ENCODE data around the gene BCL7A.
"Not testable (repeated sequence)": the region's sequence is repeated elsewhere in the genome, so short reads cannot be mapped to it uniquely, and the experiment has no call there.

BCL7A gene

DNA sequence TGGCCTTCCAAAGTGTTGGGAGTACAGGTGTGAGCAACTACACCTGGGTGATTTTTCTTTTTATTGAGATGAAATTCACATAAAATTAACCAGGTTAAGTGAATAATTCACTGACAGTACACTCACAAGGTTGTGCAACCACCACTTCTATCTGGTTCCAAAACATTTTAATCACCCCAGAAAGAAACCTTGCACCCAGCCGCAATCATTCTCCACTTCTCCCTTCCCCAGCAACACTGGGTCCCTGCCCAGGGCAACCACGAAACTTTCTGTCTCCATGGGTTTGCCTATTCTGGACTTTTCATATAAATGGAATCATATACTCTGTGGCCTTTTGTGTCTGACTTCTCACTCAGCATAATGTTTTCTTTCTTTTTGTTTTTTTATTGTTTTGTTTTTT is 30.6 kb downstream of the BCL7A start:
- TF ChIP-seq ZC3H10 (CRISPR knock-in tag; IDR thresholded peaks at IDR 0.05): no peak
- TF ChIP-seq ARNTL (CRISPR knock-in tag; IDR thresholded peaks at IDR 0.05; ENCODE audit: borderline replicate concordance, low read depth): no peak
- TF ChIP-seq, protein P1, sequence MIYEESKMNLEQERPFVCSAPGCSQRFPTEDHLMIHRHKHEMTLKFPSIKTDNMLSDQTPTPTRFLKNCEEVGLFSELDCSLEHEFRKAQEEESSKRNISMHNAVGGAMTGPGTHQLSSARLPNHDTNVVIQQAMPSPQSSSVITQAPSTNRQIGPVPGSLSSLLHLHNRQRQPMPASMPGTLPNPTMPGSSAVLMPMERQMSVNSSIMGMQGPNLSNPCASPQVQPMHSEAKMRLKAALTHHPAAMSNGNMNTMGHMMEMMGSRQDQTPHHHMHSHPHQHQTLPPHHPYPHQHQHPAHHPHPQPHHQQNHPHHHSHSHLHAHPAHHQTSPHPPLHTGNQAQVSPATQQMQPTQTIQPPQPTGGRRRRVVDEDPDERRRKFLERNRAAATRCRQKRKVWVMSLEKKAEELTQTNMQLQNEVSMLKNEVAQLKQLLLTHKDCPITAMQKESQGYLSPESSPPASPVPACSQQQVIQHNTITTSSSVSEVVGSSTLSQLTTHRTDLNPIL (CRISPR knock-in tag; IDR thresholded peaks at IDR 0.05; ENCODE audit: low read depth): no peak
- no peak for TF ChIP-seq BACH2 (CRISPR knock-in tag; IDR thresholded peaks at IDR 0.05; ENCODE audit: borderline replicate concordance)
- TF ChIP-seq ZFP3 (CRISPR knock-in tag; IDR thresholded peaks at IDR 0.05): no peak
- TF ChIP-seq, protein P2, sequence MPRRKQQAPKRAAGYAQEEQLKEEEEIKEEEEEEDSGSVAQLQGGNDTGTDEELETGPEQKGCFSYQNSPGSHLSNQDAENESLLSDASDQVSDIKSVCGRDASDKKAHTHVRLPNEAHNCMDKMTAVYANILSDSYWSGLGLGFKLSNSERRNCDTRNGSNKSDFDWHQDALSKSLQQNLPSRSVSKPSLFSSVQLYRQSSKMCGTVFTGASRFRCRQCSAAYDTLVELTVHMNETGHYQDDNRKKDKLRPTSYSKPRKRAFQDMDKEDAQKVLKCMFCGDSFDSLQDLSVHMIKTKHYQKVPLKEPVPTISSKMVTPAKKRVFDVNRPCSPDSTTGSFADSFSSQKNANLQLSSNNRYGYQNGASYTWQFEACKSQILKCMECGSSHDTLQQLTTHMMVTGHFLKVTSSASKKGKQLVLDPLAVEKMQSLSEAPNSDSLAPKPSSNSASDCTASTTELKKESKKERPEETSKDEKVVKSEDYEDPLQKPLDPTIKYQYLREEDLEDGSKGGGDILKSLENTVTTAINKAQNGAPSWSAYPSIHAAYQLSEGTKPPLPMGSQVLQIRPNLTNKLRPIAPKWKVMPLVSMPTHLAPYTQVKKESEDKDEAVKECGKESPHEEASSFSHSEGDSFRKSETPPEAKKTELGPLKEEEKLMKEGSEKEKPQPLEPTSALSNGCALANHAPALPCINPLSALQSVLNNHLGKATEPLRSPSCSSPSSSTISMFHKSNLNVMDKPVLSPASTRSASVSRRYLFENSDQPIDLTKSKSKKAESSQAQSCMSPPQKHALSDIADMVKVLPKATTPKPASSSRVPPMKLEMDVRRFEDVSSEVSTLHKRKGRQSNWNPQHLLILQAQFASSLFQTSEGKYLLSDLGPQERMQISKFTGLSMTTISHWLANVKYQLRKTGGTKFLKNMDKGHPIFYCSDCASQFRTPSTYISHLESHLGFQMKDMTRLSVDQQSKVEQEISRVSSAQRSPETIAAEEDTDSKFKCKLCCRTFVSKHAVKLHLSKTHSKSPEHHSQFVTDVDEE (CRISPR knock-in tag; IDR thresholded peaks at IDR 0.05): no peak
- no peak for TF ChIP-seq ZFP30 (CRISPR knock-in tag; IDR thresholded peaks at IDR 0.05)
- TF ChIP-seq ZNF70 (CRISPR knock-in tag; IDR thresholded peaks at IDR 0.05): no peak
- no peak for TF ChIP-seq PPARA (CRISPR knock-in tag; IDR thresholded peaks at IDR 0.05; ENCODE audit: borderline replicate concordance)
- TF ChIP-seq CSDC2 (CRISPR knock-in tag; IDR thresholded peaks at IDR 0.05): no peak
- TF ChIP-seq, protein P3, sequence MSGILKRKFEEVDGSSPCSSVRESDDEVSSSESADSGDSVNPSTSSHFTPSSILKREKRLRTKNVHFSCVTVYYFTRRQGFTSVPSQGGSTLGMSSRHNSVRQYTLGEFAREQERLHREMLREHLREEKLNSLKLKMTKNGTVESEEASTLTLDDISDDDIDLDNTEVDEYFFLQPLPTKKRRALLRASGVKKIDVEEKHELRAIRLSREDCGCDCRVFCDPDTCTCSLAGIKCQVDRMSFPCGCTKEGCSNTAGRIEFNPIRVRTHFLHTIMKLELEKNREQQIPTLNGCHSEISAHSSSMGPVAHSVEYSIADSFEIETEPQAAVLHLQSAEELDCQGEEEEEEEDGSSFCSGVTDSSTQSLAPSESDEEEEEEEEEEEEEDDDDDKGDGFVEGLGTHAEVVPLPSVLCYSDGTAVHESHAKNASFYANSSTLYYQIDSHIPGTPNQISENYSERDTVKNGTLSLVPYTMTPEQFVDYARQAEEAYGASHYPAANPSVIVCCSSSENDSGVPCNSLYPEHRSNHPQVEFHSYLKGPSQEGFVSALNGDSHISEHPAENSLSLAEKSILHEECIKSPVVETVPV (CRISPR knock-in tag; IDR thresholded peaks at IDR 0.05): no peak
- TF ChIP-seq, protein P4, sequence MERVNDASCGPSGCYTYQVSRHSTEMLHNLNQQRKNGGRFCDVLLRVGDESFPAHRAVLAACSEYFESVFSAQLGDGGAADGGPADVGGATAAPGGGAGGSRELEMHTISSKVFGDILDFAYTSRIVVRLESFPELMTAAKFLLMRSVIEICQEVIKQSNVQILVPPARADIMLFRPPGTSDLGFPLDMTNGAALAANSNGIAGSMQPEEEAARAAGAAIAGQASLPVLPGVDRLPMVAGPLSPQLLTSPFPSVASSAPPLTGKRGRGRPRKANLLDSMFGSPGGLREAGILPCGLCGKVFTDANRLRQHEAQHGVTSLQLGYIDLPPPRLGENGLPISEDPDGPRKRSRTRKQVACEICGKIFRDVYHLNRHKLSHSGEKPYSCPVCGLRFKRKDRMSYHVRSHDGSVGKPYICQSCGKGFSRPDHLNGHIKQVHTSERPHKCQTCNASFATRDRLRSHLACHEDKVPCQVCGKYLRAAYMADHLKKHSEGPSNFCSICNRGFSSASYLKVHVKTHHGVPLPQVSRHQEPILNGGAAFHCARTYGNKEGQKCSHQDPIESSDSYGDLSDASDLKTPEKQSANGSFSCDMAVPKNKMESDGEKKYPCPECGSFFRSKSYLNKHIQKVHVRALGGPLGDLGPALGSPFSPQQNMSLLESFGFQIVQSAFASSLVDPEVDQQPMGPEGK (CRISPR knock-in tag; IDR thresholded peaks at IDR 0.05; ENCODE audit: borderline replicate concordance): no peak
- no peak for TF ChIP-seq TCF4 (CRISPR knock-in tag; IDR thresholded peaks at IDR 0.05; ENCODE audit: borderline replicate concordance)
- no peak for TF ChIP-seq ISL1 (CRISPR knock-in tag; IDR thresholded peaks at IDR 0.05)
- TF ChIP-seq ZNF565 (CRISPR knock-in tag; conservative IDR thresholded peaks at IDR 0.05; ENCODE audit: low read depth): no peak
- no peak for ATAC-seq

DNA sequence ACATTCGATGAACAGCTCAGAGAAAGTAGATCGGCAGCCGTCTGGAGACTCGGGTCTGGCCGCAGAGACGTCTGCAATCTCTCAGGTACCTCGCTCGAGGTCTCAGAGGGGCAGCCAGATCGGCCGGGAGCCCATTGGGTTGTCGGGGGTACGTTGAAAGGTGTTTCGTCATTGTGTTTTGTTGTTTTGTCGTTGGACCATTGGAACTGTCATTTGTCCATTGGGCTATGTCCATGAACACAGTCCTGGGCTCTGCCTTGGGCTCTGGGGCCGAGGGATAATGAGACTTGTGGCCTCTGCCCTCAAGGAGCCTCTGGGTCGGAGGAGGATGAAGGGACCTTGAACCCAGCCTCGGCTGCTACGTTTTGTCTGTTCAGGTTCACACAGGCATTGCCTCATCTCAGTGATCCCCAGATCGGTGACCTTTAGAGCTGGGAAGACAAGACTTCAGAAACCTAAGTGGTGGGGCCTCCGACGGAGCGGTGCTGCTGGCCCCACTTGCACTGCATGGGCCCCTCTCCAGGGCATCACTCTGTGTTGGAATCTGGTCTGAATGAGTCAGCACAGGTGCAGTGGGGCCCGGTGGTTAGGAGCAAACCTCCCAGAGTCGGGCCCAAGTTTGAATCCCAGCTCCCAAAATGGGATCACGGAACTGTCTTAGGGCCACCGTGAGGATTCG is 33.3 kb downstream of the BCL7A start:
- TF ChIP-seq ZFP30 (CRISPR knock-in tag; IDR thresholded peaks at IDR 0.05): no peak
- no peak for TF ChIP-seq SNAI2 (CRISPR knock-in tag; IDR thresholded peaks at IDR 0.05)
- TF ChIP-seq ISL1 (CRISPR knock-in tag; IDR thresholded peaks at IDR 0.05): no peak
- TF ChIP-seq ZC3H10 (CRISPR knock-in tag; IDR thresholded peaks at IDR 0.05): no peak
- TF ChIP-seq ZNF8 (CRISPR knock-in tag; IDR thresholded peaks at IDR 0.05): no peak
- no peak for TF ChIP-seq ESRRG (CRISPR knock-in tag; IDR thresholded peaks at IDR 0.05)
- no peak for TF ChIP-seq RARB (CRISPR knock-in tag; IDR thresholded peaks at IDR 0.05)
- TF ChIP-seq ZFP3 (CRISPR knock-in tag; IDR thresholded peaks at IDR 0.05): no peak
- TF ChIP-seq, protein P2 (CRISPR knock-in tag; IDR thresholded peaks at IDR 0.05): no peak
- no peak for TF ChIP-seq GLIS3 (CRISPR knock-in tag; IDR thresholded peaks at IDR 0.05)
- no peak for TF ChIP-seq BACH2 (CRISPR knock-in tag; IDR thresholded peaks at IDR 0.05; ENCODE audit: borderline replicate concordance)
- TF ChIP-seq TOX (CRISPR knock-in tag; IDR thresholded peaks at IDR 0.05; ENCODE audit: borderline replicate concordance): no peak
- no peak for TF ChIP-seq OSR1 (CRISPR knock-in tag; IDR thresholded peaks at IDR 0.05)
- TF ChIP-seq, protein P3 (CRISPR knock-in tag; IDR thresholded peaks at IDR 0.05): no peak
- ATAC-seq: no peak

DNA sequence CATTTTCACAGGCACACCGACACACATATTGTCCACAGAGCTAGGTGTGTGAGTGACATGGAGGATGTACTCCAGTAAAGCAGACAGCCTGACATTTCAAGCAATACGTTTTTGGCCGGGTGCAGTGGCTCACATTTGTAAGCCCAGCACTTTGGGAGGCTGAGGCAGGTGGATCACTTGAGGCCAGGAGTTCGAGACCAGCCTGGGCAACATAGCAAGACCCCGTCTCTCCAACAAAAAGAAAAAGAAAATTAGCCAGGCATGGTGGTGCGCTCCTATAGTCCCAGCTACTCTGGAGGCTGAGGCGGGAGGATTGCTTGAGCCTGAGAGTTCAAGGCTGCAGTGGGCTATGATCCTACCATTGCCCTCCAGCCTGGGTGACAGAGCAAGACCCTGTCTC is 34.7 kb downstream of the BCL7A start:
- not testable (repeated sequence) for ATAC-seq
